GM12801 (cell line): ENCODE data around the gene MORF4L1.

ENCODE experiments used
- TF ChIP-seq, protein P1 (sequence below): IDR thresholded peaks from one replicate; pipeline ENCODE4 v1.5.1; 2011; ENCODE audit warnings: control low read depth; ENCODE audit not compliant: insufficient read length; ENCODE audit errors: extremely low read depth

MORF4L1 gene

DNA sequence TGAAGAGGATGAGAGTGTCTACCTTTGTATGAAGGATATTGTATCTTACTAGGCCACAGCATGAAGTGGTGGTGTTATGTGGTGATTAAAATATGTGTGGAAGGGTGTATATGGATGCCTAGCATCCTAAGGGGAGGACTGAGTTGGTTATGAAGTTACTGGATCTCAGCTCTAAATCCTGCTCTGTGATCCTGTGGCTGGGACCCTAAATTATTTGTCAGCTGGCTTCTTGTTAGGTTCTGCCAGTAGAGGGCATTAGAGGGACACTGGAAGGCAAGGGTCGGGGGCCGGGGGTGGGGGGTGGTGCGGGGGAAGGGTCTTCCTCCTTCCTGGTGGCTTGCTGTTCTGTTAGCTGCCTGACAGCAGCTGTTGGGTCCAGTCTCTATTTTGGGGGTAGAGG lies 34.9 kb downstream of the MORF4L1 start:
- TF ChIP-seq, protein P1, sequence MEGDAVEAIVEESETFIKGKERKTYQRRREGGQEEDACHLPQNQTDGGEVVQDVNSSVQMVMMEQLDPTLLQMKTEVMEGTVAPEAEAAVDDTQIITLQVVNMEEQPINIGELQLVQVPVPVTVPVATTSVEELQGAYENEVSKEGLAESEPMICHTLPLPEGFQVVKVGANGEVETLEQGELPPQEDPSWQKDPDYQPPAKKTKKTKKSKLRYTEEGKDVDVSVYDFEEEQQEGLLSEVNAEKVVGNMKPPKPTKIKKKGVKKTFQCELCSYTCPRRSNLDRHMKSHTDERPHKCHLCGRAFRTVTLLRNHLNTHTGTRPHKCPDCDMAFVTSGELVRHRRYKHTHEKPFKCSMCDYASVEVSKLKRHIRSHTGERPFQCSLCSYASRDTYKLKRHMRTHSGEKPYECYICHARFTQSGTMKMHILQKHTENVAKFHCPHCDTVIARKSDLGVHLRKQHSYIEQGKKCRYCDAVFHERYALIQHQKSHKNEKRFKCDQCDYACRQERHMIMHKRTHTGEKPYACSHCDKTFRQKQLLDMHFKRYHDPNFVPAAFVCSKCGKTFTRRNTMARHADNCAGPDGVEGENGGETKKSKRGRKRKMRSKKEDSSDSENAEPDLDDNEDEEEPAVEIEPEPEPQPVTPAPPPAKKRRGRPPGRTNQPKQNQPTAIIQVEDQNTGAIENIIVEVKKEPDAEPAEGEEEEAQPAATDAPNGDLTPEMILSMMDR, result no peak

DNA sequence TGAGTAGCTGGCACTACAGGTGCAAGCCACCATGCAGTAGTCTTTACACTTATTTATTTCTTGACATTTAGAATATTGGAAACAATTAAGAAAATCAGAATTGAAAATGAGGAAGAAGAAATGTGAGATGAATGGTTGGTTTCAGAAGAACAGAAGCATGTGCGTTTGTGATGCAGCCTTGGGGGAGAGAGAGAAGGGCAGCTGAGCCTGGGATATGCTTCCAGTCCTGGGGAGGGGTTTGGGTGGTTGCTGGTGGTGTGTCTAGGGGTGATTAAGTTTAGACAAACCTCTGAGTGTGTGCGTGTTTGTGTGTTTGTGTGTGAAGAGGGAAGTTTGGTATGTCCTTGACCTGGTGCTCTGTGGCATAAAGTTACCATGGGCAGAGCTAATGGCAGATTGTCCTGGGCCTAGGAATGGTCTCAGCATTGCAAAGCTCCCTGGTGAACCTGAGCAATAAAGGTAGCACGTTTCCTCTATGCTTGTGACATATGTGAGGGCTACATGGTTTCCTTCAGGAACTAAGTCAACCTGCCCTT lies 36.5 kb downstream of the MORF4L1 start:
- TF ChIP-seq, protein P1, result no peak

DNA sequence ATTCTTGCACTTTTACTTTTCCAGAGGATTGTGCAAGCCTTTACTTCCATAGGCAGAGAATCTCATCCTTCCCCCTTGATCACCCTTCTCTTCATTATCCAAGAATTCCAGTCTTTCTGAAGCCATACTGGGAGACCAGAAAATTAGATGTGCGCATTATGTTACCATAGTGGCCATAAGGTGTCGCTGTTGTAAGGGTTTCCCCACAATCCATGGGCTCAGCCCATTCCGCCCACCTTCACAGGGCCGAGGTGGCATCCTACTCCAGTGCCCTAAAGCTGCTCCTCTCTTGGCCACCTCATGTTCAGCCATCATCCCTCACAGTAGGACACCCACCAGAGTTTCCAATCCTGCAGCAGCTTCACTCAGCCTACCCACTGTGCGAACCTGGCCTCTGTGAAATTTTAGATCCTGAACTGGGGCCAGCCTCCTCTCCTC lies 37.1 kb downstream of the MORF4L1 start:
- TF ChIP-seq, protein P1, result no peak

DNA sequence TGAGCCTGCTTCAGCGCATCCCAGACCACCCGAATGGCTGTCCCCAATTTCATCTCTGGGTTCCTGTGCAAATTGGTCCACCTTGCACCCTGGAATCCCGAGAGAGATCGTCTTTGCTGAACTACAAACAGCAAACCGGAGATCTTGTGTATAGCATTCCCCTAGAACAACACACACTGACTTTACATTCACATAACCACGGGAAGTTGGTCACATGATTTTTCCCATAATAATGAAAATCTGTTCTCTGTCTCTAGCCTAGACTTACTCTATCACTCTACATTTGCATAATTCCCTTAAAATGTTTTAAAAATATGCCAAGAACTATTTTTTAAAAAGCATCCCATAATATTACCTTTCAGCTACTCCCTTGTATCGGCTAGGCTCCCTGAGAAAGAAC lies 37.6 kb downstream of the MORF4L1 start:
- TF ChIP-seq, protein P1, result no peak

DNA sequence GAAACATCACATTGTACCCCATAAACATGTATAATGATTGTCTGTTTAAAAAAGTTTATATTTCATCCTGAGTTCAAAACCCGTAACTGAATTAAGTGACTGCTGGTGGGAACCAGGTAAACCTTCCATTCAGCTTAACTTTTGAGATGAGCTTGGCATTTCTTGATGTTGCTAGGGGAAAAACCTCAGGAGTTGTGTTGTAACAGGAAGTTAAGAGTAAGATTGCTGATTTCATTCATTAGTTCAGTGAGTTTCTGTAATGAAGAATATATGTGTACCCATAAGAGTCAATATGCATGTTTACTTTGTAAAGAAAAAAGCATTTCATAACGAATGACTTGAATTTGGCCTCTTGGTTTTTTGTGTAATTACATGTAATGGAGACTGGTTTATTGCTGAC lies 39.6 kb downstream of the MORF4L1 start:
- TF ChIP-seq, protein P1, result no peak

DNA sequence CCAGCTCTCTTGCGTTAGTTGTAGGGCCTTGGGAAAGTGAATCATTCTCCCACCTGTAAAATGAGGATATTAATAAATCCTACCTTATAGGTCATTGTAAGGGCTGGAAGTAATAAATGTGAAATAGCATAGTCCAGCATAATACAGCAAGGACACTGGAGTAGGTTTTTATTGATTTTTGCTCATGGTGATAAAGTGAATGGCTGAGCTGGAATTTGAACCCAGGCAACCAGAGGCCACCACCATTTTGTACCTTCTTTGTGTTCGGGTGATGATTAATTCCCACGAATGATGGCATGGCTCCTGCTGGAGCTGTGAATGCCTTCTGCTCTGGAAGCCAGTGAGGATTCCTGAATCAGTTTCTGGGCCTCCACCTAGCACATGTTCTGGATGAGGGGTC lies 40.3 kb downstream of the MORF4L1 start:
- TF ChIP-seq, protein P1, result no peak

DNA sequence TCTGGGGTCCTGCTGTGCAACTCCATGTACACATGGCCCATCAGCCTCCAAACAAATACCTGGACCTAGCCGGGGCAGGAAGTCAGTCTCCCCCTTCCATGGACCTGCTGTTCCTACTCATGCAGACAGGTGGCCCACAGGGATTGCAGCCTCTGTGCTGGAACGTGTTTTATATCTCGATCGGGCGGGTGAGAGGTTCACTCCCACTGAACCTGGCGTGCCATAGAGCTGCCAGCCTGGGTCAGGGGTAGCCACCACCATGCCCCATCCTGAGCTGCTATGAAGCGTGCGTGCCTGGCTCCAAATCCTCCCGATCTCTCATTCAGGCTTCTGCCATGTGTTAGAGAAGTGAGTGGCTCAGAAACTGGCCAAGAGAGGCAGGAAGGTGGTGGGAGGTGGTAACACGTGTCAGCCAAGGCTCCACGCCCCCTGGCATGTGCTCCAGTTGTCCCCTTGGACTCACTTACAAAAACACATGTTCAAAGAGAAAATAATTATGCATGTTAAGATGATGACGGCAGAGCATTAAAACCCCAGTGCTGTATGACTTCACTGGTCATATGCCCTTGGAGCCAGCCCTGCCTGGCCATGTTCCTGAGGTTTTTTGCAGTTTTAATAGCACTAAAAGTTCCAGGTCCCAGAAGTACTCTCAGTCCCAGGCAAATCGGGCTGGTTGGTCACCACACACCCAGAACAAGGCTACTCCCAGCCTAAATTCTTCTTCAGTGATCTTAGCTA lies 41.5 kb downstream of the MORF4L1 start:
- TF ChIP-seq, protein P1, result no peak
